Skeletal muscle cell (primary cell): Measurements from ENCODE around the gene FBLN7.
"Not testable (repeated sequence)": the region's sequence is repeated elsewhere in the genome, so short reads cannot be mapped to it uniquely, and the experiment has no call there.

ENCODE experiments used
- DNase-seq: peaks from one replicate; pipeline ENCODE4 v3.0.0-alpha.2; 2010; ENCODE audit warnings: low read depth
- H3K4me3 ChIP-seq: 2 replicates; pipeline ENCODE4 v1.5.1; 2011; ENCODE audit warnings: low read depth, mild to moderate bottlenecking, control low read depth, low read length, moderate library complexity

The FBLN7 gene

GRCh38 chr2:112138159-112139032 lies at the start of gene FBLN7:
FBLN7 (plus strand) TSS chr2:112138385; CDS start chr2:112138656, 271 bp downstream.
- peak within 1 kb of the TSS; percentile 55 for H3K4me3 ChIP-seq
- no peak for DNase-seq

- no peak overlapping the region for H3K4me3 ChIP-seq
- no peak for DNase-seq
Measured at GRCh38 chr2:112089375-112089774, 48.8 kb upstream of the FBLN7 start.

- peak; percentile 36 for DNase-seq
- H3K4me3 ChIP-seq, result no peak overlapping the region
Measured at GRCh38 chr2:112092286-112093041, 45.7 kb upstream of the FBLN7 start.

GRCh38 chr2:112093216-112093615 lies 45.0 kb upstream of the FBLN7 start:
- DNase-seq, result no peak
- no peak overlapping the region for H3K4me3 ChIP-seq

- no peak for DNase-seq
Measured at GRCh38 chr2:112095681-112096080, 42.5 kb upstream of the FBLN7 start.

GRCh38 chr2:112096098-112096497 lies 42.1 kb upstream of the FBLN7 start:
- H3K4me3 ChIP-seq, result no peak overlapping the region
- no peak for DNase-seq

More at GRCh38 chr2:112095681-112096080, 42.5 kb upstream of the FBLN7 start:
- no peak overlapping the region for H3K4me3 ChIP-seq

GRCh38 chr2:112108178-112108832 lies 29.9 kb upstream of the FBLN7 start:
- no peak for DNase-seq
- no peak overlapping the region for H3K4me3 ChIP-seq

- H3K4me3 ChIP-seq, result no peak overlapping the region
- no peak for DNase-seq
Measured at GRCh38 chr2:112109278-112109677, 28.9 kb upstream of the FBLN7 start.

- no peak overlapping the region for H3K4me3 ChIP-seq
- no peak for DNase-seq
Measured at GRCh38 chr2:112110966-112111365, 27.2 kb upstream of the FBLN7 start.

- not testable (repeated sequence) for H3K4me3 ChIP-seq, DNase-seq
Measured at GRCh38 chr2:112113354-112113753, 24.8 kb upstream of the FBLN7 start.

- DNase-seq, result no peak
- no peak overlapping the region for H3K4me3 ChIP-seq
Measured at GRCh38 chr2:112118148-112118547, 20.0 kb upstream of the FBLN7 start.

GRCh38 chr2:112121682-112122254 lies 16.4 kb upstream of the FBLN7 start:
- DNase-seq, result peak; percentile 6
- H3K4me3 ChIP-seq, result no peak overlapping the region

GRCh38 chr2:112129060-112129459 lies 9.1 kb upstream of the FBLN7 start:
- no peak overlapping the region for H3K4me3 ChIP-seq
- DNase-seq, result no peak

GRCh38 chr2:112133344-112133743 lies 4.8 kb upstream of the FBLN7 start:
- DNase-seq, result no peak
- H3K4me3 ChIP-seq, result no peak overlapping the region

- DNase-seq, result no peak
- no peak overlapping the region for H3K4me3 ChIP-seq
Measured at GRCh38 chr2:112134120-112134519, 4.1 kb upstream of the FBLN7 start.

- no peak for DNase-seq
Measured at GRCh38 chr2:112136096-112136495, 2.1 kb upstream of the FBLN7 start.

GRCh38 chr2:112137516-112138158 lies 548 bp upstream of the FBLN7 start:
- H3K4me3 ChIP-seq, result peak overlapping the region; percentile 55
- no peak for DNase-seq

More at GRCh38 chr2:112136096-112136495, 2.1 kb upstream of the FBLN7 start:
- no peak overlapping the region for H3K4me3 ChIP-seq

- peak overlapping the region; percentile 55 for H3K4me3 ChIP-seq
- DNase-seq, result not testable (repeated sequence)
Measured at GRCh38 chr2:112139033-112139614, 939 bp downstream of the FBLN7 start.
